HepG2 (cell line): Measurements from ENCODE around the gene KCNAB1. TPM values are rescaled to one million over a fixed set of nuclear protein-coding genes. Genes with fewer than 3 reads are reported as not detected.

Experiments used
- ATAC-seq: fragments of 200-7000 bp; cut with Tn5 transposase; 3 replicates; pipeline ENCODE4 v1.9.1; 2020; ENCODE audit warnings: mild to moderate bottlenecking, moderate library complexity
- BruUV-seq: library from RNA; stranded (reverse); fragments of 400-500 nt; replicated peaks from 2 replicates; lab custom pipeline; 2021; lab: Mats Ljungman, UMichigan
- CTCF ChIA-PET: fragments of 300-600 bp; formaldehyde crosslinking; extraction: SDS; loops from one replicate; lab custom pipeline; 2021; ENCODE audit warnings: low total read pairs, inconsistent platforms, low intra/inter-chr PET ratio; lab: Yijun Ruan, JAX
- POLR2A ChIA-PET: fragments of 350-600 bp; sonication (Branson Sonifier 250); formaldehyde crosslinking; loops from one replicate; lab custom pipeline; 2020; ENCODE audit warnings: antibody characterized with exemption, inconsistent platforms; lab: Yijun Ruan, JAX
- DNase-seq: peaks from one replicate; pipeline ENCODE4 v3.0.0-alpha.2; 2015; ENCODE audit warnings: low spot score
- FAIRE-seq: peaks from 3 replicates; lab custom pipeline; 2011; peaks lifted over from hg19 to GRCh38; lab: Jason Lieb, UNC
- H2AFZ ChIP-seq: one replicate; pipeline ENCODE4 v1.6.1; 2011; ENCODE audit warnings: low read length, inconsistent platforms
- H3K27ac ChIP-seq: fragments of 300-600 bp; 3 replicates; pipeline ENCODE4 v1.8.0; 2011; ENCODE audit warnings: mixed run types, mild to moderate bottlenecking, mixed read lengths, low read length, inconsistent platforms; ENCODE audit not compliant: insufficient read depth; ENCODE audit errors: extremely low read length
- H3K27me3 ChIP-seq, 2 experiments: fragments of 200-600 bp in 1 of 2; 2 replicates in 1 of 2; 3 replicates in 1 of 2; pipeline versions ENCODE4 v1.6.0 to v1.8.0; 2011; ENCODE audit warnings: low read length in 2 of 2, mild to moderate bottlenecking in 2 of 2, moderate library complexity in 2 of 2, inconsistent platforms in 1 of 2; ENCODE audit not compliant: insufficient read depth in 2 of 2, control insufficient read depth in 1 of 2
- H3K36me3 ChIP-seq, 2 experiments: fragments of 200-600 bp in 1 of 2; replicated peaks in 1 of 2; 2 replicates in 1 of 2; 3 replicates in 1 of 2; pipeline versions ENCODE4 v1.5.1 to v1.8.0; 2011; ENCODE audit warnings: low read length in 2 of 2, inconsistent platforms in 1 of 2; ENCODE audit not compliant: insufficient read depth in 2 of 2, control insufficient read depth in 1 of 2
- H3K4me1 ChIP-seq: 2 replicates; pipeline ENCODE4 v1.5.1; 2012; ENCODE audit warnings: low read length, inconsistent platforms; ENCODE audit not compliant: insufficient read depth
- H3K4me2 ChIP-seq: 2 replicates; pipeline ENCODE4 v1.6.0; 2011; ENCODE audit warnings: low read depth, low read length, inconsistent platforms
- H3K4me3 ChIP-seq, 3 experiments: fragments of 200-600 bp in 1 of 3; sonication (generic), shearing (Covaris generic) in 1 of 3; replicated peaks in 1 of 3; 2 replicates each; pipeline ENCODE4 v1.5.1; 2011 to 2016; ENCODE audit warnings: low read length in 3 of 3, inconsistent platforms in 2 of 3, low read depth in 2 of 3, mild to moderate bottlenecking in 2 of 3, control low read depth in 1 of 3, mixed read lengths in 1 of 3; ENCODE audit not compliant: insufficient read depth in 1 of 3
- H3K79me2 ChIP-seq: one replicate; pipeline ENCODE4 v1.6.1; 2011; ENCODE audit warnings: low read length, inconsistent platforms; ENCODE audit not compliant: insufficient read depth
- H3K9ac ChIP-seq: 2 replicates; pipeline ENCODE4 v1.6.0; 2011; ENCODE audit warnings: mild to moderate bottlenecking, low read depth, low read length, inconsistent platforms; ENCODE audit not compliant: insufficient read depth
- H3K9me3 ChIP-seq: 2 replicates; pipeline ENCODE4 v1.5.1; 2012; ENCODE audit warnings: mild to moderate bottlenecking, low read length
- H4K20me1 ChIP-seq: 2 replicates; pipeline ENCODE4 v1.6.0; 2011; ENCODE audit warnings: inconsistent platforms, mild to moderate bottlenecking, low read length, moderate library complexity; ENCODE audit not compliant: insufficient read depth
- ARNT ChIP-seq: fragments of 450-650 bp; IDR thresholded peaks from 2 replicates; pipeline ENCODE4 v1.6.1; 2017
- SRY ChIP-seq: sonication (generic); formaldehyde crosslinking; IDR thresholded peaks from 2 replicates; pipeline ENCODE4 v1.8.0; 2022; ENCODE audit warnings: mild to moderate bottlenecking, missing genetic modification reagents
- ZKSCAN8 ChIP-seq: IDR thresholded peaks from 2 replicates; pipeline ENCODE4 v1.6.1; 2016; ENCODE audit warnings: borderline replicate concordance, missing genetic modification reagents, missing compliant biosample characterization
- ZNF546 ChIP-seq: sonication (generic); formaldehyde crosslinking; conservative IDR thresholded peaks from 2 replicates; pipeline ENCODE4 v1.8.1; 2023; ENCODE audit warnings: mild to moderate bottlenecking, missing genetic modification reagents
- WGBS: methylation state at CpG from one replicate; pipeline ENCODE4 v1.1.6; 2017; ENCODE audit warnings: low lambda C conversion rate; 5-methylcytosine and 5-hydroxymethylcytosine counted together
- in situ Hi-C: cut with HindIII; loops from 2 replicates; pipeline ENCODE4 v1.10.0; 2017; ENCODE audit warnings: low pct_unique_long_range_greater_than_20kb; ENCODE audit not compliant: extremely low pct_ligation_motif_present
- intact Hi-C: fragments of 100-400 bp; cut with micrococcal nuclease; formaldehyde crosslinking; loops from one replicate; pipeline ENCODE4 v1.10.0; 2022; ENCODE audit not compliant: unreplicated experiment
- polyA plus RNA-seq, 8 experiments: library from polyadenylated mRNA; depleted of rRNA in 3 of 8; stranded (reverse) in 7 of 8; unstranded in 1 of 8; fragments of >200 nt; fragmentation: Illumina TruSeq in 4 of 8; extraction: Trizol in 4 of 8; gene quantifications; 2 replicates each; pipeline versions ENCODE4 v1.2.1 to v1.2.3, GENCODE V29; 2011 to 2016; ENCODE audit warnings: low read depth in 4 of 8, missing spikeins in 1 of 8, mixed read lengths in 1 of 8; ENCODE audit not compliant: insufficient read depth in 1 of 8
- total RNA-seq, 5 experiments: library from RNA; depleted of rRNA; stranded (reverse); fragments of >200 nt; fragmentation: Illumina TruSeq; extraction: Trizol; gene quantifications; 2 replicates each; pipeline ENCODE4 v1.2.3, GENCODE V29; 2016; ENCODE audit warnings: low read depth in 1 of 5
- TF ChIP-seq, protein P1 (sequence below): sonication (generic); formaldehyde crosslinking; conservative IDR thresholded peaks from 2 replicates; pipeline ENCODE4 v1.4.0; 2020; ENCODE audit warnings: missing genetic modification reagents
- TF ChIP-seq, protein P2 (sequence below): sonication (generic); formaldehyde crosslinking; IDR thresholded peaks from 2 replicates; pipeline ENCODE4 v1.9.0; 2021; ENCODE audit warnings: missing genetic modification reagents, borderline replicate concordance

Gene KCNAB1
- total and polyA plus RNA-seq, 2 of the 13 experiments (the other 11 are each of a cell fraction or from before 2014, with no cell fraction given), result not detected

DNA sequence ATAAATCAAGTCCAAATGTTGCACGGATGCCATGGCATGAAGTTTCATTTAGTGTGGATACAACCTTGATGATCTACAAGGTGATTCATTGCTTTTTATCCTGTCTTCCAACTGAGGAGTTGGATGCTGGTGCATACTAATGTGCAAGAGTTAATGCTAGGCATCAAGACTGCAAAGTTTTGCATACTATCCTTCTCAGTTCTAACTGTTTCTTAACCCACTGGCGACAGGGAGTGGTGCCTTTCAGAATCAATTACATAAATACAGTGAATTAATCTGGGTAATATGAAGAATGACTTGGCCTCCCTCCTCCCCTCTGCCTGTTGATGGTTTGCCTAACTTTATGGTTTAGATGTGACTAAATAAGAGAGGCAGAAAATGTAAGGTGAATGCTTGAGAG, 43.5 kb downstream of the KCNAB1 start:
- BruUV-seq, result no TSS peak
- H3K36me3 ChIP-seq, result no peaks in the 10 kb centered on the region
- DNase-seq, result no peak
- no peak for ATAC-seq
- H4K20me1 ChIP-seq, result no peaks in the 10 kb centered on the region
- H3K9me3 ChIP-seq, result no peaks in the 10 kb centered on the region
- 5% methylated on average over 2 of the region's 2 CpGs for WGBS
- H3K4me2 ChIP-seq, result no peak overlapping the region
- H3K27me3 ChIP-seq, result no peaks in the 10 kb centered on the region
- no peak overlapping the region for H2AFZ ChIP-seq
- CTCF ChIA-PET, result no interaction called here
- no peak overlapping the region for H3K9ac ChIP-seq
- H3K79me2 ChIP-seq, result no peaks in the 10 kb centered on the region
- H3K27ac ChIP-seq, result no peak overlapping the region
- no peaks in the 10 kb centered on the region for H3K4me1 ChIP-seq
- H3K4me3 ChIP-seq, result no peak overlapping the region
- POLR2A ChIA-PET, result no interaction called here
- intact Hi-C loops (no loop called here), in situ Hi-C loops (loop anchor here (25.0 kb wide), 1 partner anchor 348 kb away; no protein-coding TSS in a partner anchor)
- TF ChIP-seq SRY, result no peak
- TF ChIP-seq ZNF546, result no peak
- TF ChIP-seq, protein P1, sequence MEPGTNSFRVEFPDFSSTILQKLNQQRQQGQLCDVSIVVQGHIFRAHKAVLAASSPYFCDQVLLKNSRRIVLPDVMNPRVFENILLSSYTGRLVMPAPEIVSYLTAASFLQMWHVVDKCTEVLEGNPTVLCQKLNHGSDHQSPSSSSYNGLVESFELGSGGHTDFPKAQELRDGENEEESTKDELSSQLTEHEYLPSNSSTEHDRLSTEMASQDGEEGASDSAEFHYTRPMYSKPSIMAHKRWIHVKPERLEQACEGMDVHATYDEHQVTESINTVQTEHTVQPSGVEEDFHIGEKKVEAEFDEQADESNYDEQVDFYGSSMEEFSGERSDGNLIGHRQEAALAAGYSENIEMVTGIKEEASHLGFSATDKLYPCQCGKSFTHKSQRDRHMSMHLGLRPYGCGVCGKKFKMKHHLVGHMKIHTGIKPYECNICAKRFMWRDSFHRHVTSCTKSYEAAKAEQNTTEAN, result no peak
- no peak for TF ChIP-seq ZKSCAN8 (CRISPR knock-in tag)
- TF ChIP-seq, protein P2, sequence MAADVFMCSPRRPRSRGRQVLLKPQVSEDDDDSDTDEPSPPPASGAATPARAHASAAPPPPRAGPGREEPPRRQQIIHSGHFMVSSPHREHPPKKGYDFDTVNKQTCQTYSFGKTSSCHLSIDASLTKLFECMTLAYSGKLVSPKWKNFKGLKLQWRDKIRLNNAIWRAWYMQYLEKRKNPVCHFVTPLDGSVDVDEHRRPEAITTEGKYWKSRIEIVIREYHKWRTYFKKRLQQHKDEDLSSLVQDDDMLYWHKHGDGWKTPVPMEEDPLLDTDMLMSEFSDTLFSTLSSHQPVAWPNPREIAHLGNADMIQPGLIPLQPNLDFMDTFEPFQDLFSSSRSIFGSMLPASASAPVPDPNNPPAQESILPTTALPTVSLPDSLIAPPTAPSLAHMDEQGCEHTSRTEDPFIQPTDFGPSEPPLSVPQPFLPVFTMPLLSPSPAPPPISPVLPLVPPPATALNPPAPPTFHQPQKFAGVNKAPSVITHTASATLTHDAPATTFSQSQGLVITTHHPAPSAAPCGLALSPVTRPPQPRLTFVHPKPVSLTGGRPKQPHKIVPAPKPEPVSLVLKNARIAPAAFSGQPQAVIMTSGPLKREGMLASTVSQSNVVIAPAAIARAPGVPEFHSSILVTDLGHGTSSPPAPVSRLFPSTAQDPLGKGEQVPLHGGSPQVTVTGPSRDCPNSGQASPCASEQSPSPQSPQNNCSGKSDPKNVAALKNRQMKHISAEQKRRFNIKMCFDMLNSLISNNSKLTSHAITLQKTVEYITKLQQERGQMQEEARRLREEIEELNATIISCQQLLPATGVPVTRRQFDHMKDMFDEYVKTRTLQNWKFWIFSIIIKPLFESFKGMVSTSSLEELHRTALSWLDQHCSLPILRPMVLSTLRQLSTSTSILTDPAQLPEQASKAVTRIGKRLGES (CRISPR knock-in tag), result no peak
- TF ChIP-seq ARNT, result no peak
- no peak for FAIRE-seq
